Liver (tissue), 3 donors: ENCODE data around the gene MLN.

Experiments used
- FOXA2 ChIP-seq: IDR thresholded peaks from 2 replicates; pipeline ENCODE4 v1.6.1; 2016; ENCODE audit warnings: antibody characterized with exemption
- GABPA ChIP-seq, 2 donors: IDR thresholded peaks in 1 of 2; conservative IDR thresholded peaks in 1 of 2; 2 replicates each; pipeline ENCODE4 v1.6.1; 2016; ENCODE audit warnings: antibody characterized with exemption in 2 of 2, mild to moderate bottlenecking in 1 of 2, moderate library complexity in 1 of 2
- HNF4G ChIP-seq: IDR thresholded peaks from 2 replicates; pipeline ENCODE4 v1.6.1; 2016; ENCODE audit warnings: antibody characterized with exemption
- JUND ChIP-seq, 2 donors: IDR thresholded peaks; 2 replicates each; pipeline ENCODE4 v1.6.1; 2016; ENCODE audit warnings: antibody characterized with exemption in 2 of 2
- NR2F2 ChIP-seq: IDR thresholded peaks from 2 replicates; pipeline ENCODE4 v1.6.1; 2016; ENCODE audit warnings: antibody characterized with exemption
- RAD21 ChIP-seq, 2 donors: IDR thresholded peaks; 2 replicates each; pipeline ENCODE4 v1.6.1; 2016; ENCODE audit warnings: antibody characterized with exemption in 2 of 2, mild to moderate bottlenecking in 2 of 2
- RXRA ChIP-seq, 2 donors: IDR thresholded peaks; 2 replicates each; pipeline ENCODE4 v1.6.1; 2017 to 2018; ENCODE audit warnings: antibody characterized with exemption in 2 of 2, mild to moderate bottlenecking in 1 of 2
- SP1 ChIP-seq: IDR thresholded peaks from 2 replicates; pipeline ENCODE4 v1.6.1; 2018; ENCODE audit warnings: antibody characterized with exemption, mild to moderate bottlenecking
- TAF1 ChIP-seq: conservative IDR thresholded peaks from 2 replicates; pipeline ENCODE4 v1.6.1; 2016; ENCODE audit warnings: antibody characterized with exemption, mild to moderate bottlenecking
- YY1 ChIP-seq: IDR thresholded peaks from 2 replicates; pipeline ENCODE4 v1.6.1; 2016; ENCODE audit warnings: antibody characterized with exemption, mild to moderate bottlenecking
- TF ChIP-seq, protein P1 (sequence below): fragments of 150-350 bp; IDR thresholded peaks from 2 replicates; pipeline ENCODE4 v1.5.1; 2017; ENCODE audit warnings: improper control_type of control experiment, low read depth, low read length; ENCODE audit not compliant: missing input control
- TF ChIP-seq, protein P2 (sequence below): IDR thresholded peaks from 2 replicates; pipeline ENCODE4 v1.6.1; 2016; ENCODE audit warnings: antibody characterized with exemption
- TF ChIP-seq, protein P3 (sequence below): IDR thresholded peaks from 2 replicates; pipeline ENCODE4 v1.6.1; 2016; ENCODE audit warnings: antibody characterized with exemption, mild to moderate bottlenecking
- TF ChIP-seq, protein P4 (sequence below): IDR thresholded peaks from 2 replicates; pipeline ENCODE4 v1.6.1; 2016; ENCODE audit warnings: antibody characterized with exemption
- donor health status: healthy.
- donor health status: healthy.

DNA sequence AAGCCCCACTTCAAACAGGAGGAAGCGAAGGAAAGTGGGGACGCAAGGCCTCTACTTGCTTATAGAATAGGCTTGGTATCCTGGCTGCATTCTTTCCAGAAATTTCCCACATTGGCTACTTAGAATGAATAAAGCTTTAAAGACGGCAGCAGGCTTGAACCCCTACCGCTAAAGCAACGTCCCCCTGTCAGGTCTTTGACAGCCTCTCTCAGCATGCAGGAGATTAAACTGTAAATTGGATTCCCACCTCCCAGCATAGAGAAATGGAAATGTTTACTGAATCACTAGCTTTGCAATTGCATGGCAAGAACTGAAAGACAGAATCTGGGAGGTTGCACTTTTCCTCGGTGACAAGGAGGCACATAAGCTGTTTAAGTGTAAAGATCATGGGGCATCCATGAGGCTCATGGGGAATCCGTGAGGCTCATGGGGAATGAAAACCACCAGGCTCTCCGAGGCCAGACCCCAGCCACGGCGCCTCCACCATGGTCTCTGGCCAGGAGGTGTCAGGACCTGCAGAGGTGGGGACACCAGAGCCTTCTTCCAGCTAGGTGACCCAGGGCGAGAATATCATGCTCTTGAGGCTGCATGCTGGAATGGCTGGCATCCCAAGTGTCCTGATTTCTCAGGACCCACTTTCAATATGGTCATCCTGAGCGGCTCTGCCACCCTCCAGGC lies 25.2 kb downstream of the MLN start:
- TF ChIP-seq TAF1 (no peak), SP1 (no peak), HNF4G (no peak), FOXA2 (no peak), RAD21 (IDR thresholded peaks at IDR 0.05) (no peak), YY1 (no peak), RXRA (IDR thresholded peaks at IDR 0.05) (no peak), JUND (IDR thresholded peaks at IDR 0.05) (no peak), GABPA (IDR thresholded peaks at IDR 0.05 in 1 of 2, conservative IDR thresholded peaks at IDR 0.05 in 1 of 2) (no peak), NR2F2 (no peak)
- TF ChIP-seq, protein P1, sequence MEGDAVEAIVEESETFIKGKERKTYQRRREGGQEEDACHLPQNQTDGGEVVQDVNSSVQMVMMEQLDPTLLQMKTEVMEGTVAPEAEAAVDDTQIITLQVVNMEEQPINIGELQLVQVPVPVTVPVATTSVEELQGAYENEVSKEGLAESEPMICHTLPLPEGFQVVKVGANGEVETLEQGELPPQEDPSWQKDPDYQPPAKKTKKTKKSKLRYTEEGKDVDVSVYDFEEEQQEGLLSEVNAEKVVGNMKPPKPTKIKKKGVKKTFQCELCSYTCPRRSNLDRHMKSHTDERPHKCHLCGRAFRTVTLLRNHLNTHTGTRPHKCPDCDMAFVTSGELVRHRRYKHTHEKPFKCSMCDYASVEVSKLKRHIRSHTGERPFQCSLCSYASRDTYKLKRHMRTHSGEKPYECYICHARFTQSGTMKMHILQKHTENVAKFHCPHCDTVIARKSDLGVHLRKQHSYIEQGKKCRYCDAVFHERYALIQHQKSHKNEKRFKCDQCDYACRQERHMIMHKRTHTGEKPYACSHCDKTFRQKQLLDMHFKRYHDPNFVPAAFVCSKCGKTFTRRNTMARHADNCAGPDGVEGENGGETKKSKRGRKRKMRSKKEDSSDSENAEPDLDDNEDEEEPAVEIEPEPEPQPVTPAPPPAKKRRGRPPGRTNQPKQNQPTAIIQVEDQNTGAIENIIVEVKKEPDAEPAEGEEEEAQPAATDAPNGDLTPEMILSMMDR = no peak
- TF ChIP-seq, protein P2, sequence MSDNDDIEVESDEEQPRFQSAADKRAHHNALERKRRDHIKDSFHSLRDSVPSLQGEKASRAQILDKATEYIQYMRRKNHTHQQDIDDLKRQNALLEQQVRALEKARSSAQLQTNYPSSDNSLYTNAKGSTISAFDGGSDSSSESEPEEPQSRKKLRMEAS = no peak
- TF ChIP-seq, protein P3, sequence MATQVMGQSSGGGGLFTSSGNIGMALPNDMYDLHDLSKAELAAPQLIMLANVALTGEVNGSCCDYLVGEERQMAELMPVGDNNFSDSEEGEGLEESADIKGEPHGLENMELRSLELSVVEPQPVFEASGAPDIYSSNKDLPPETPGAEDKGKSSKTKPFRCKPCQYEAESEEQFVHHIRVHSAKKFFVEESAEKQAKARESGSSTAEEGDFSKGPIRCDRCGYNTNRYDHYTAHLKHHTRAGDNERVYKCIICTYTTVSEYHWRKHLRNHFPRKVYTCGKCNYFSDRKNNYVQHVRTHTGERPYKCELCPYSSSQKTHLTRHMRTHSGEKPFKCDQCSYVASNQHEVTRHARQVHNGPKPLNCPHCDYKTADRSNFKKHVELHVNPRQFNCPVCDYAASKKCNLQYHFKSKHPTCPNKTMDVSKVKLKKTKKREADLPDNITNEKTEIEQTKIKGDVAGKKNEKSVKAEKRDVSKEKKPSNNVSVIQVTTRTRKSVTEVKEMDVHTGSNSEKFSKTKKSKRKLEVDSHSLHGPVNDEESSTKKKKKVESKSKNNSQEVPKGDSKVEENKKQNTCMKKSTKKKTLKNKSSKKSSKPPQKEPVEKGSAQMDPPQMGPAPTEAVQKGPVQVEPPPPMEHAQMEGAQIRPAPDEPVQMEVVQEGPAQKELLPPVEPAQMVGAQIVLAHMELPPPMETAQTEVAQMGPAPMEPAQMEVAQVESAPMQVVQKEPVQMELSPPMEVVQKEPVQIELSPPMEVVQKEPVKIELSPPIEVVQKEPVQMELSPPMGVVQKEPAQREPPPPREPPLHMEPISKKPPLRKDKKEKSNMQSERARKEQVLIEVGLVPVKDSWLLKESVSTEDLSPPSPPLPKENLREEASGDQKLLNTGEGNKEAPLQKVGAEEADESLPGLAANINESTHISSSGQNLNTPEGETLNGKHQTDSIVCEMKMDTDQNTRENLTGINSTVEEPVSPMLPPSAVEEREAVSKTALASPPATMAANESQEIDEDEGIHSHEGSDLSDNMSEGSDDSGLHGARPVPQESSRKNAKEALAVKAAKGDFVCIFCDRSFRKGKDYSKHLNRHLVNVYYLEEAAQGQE = no peak
- TF ChIP-seq, protein P4, sequence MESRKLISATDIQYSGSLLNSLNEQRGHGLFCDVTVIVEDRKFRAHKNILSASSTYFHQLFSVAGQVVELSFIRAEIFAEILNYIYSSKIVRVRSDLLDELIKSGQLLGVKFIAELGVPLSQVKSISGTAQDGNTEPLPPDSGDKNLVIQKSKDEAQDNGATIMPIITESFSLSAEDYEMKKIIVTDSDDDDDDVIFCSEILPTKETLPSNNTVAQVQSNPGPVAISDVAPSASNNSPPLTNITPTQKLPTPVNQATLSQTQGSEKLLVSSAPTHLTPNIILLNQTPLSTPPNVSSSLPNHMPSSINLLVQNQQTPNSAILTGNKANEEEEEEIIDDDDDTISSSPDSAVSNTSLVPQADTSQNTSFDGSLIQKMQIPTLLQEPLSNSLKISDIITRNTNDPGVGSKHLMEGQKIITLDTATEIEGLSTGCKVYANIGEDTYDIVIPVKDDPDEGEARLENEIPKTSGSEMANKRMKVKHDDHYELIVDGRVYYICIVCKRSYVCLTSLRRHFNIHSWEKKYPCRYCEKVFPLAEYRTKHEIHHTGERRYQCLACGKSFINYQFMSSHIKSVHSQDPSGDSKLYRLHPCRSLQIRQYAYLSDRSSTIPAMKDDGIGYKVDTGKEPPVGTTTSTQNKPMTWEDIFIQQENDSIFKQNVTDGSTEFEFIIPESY = no peak
